GM12801 (cell line): ENCODE measurements around the gene PCYT1B.

Experiments
- TF ChIP-seq, protein P1 (sequence below): IDR thresholded peaks from one replicate; pipeline ENCODE4 v1.5.1; 2011; ENCODE audit warnings: control low read depth; ENCODE audit not compliant: insufficient read length; ENCODE audit errors: extremely low read depth

Gene PCYT1B

DNA sequence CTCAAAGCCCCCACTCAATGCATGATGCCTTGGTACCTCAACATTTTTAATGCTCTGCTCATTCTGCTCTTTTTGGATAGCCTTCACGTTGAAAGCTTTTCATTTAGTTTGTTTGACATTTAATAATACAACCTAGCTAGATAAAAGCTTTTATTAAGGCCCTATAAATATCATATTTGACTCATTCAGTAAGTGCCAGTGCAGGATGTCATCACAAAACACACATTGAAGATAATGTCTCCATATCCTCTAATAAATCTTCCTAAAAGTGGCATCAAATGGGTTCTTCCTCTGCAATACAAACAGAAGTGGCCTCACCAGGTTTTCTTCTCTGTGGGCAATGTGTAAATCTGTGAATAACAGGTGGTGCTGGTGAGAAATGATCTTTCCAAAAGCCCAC, 12.0 kb upstream of the PCYT1B start:
- TF ChIP-seq, protein P1, sequence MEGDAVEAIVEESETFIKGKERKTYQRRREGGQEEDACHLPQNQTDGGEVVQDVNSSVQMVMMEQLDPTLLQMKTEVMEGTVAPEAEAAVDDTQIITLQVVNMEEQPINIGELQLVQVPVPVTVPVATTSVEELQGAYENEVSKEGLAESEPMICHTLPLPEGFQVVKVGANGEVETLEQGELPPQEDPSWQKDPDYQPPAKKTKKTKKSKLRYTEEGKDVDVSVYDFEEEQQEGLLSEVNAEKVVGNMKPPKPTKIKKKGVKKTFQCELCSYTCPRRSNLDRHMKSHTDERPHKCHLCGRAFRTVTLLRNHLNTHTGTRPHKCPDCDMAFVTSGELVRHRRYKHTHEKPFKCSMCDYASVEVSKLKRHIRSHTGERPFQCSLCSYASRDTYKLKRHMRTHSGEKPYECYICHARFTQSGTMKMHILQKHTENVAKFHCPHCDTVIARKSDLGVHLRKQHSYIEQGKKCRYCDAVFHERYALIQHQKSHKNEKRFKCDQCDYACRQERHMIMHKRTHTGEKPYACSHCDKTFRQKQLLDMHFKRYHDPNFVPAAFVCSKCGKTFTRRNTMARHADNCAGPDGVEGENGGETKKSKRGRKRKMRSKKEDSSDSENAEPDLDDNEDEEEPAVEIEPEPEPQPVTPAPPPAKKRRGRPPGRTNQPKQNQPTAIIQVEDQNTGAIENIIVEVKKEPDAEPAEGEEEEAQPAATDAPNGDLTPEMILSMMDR, result no peak

DNA sequence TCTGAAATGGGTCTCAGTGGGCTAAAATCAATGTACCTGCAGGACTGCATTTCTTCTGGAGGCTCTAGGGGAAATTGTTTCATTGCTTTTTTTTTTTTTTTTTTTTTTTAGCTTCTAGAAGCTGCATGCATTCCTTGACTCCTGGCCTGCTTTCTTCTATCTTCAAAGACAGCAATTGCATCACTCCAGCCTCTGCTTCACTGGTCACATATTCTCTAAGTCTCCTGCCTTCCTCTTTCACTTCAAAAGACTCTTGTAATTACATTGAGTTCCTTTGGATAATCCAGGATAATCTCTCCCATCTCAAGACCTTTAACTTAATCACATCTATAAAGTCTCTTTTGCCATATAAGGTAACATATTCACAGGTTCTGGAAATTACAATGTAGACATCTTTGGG, 11.3 kb upstream of the PCYT1B start:
- TF ChIP-seq, protein P1, result no peak

DNA sequence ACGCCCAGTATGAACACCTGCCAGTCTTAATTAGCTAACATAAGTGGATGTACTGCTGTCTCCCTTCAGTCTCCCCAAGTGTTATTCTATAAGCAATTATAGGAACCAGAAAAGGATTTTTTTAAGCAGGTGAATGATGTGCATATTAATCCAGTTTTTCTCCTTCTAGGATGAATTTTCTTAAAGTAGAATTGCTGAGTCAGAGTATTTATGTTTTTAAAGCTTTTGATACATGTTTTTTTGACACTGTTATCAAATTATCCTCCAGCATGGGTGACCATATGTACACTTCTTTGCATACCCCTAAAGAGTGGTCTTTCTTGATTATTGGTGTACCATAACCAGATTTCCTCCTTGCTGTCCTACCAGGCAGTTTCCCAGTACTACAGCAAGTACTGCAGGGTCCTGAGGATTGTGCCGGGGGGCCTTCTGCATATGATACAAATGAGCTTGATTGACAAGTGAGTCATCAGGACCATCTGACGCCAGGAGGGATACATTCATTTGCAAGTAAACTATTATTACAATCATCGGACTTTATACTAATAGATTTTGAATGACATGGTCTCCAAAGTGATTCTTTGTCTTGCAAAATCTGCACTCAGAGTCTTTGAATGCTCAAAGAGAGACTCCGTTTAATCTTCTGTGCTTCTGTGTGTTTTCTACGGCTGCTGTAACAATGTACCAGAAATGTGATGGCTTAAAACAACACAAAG, 10.7 kb upstream of the PCYT1B start:
- TF ChIP-seq, protein P1, result no peak

DNA sequence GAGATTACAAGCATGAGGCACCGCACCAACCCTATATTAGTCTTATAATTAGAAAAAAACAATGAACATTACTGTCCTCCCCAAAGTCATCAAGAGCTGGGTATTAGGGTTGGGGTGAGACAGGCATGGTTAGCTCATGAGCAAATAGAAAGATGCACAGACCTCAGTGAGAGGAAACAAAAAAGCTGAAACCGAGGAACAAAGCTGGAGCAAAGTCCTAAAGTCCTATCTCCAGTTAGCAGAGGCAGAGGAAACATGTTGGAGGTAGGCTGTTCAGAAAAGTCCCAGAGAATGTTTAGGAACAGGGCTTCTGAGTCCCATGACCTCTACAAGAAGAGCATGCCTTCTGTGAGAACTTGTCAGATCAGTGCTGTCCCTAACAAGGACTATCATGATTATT, 4.6 kb upstream of the PCYT1B start:
- TF ChIP-seq, protein P1, result no peak

DNA sequence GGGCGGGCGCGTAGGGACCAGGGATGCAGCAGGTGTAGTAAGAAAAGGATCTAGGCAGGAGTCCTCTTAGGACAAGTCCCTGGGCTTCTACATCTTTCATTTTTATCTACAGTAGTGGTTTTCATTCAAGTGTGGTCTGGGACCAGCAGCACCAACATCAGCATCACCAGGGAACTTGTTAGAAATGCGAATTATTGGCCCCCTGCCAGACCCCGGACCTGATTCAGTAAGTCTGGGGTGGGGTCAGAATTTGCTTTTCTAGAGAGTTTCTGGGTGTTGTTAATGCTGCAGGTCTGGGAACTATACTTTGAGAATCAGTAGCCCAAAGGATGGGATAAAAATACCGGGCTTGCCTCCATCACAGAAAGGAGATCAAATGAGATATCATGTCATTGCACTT, 1.3 kb upstream of the PCYT1B start:
- TF ChIP-seq, protein P1, result no peak

DNA sequence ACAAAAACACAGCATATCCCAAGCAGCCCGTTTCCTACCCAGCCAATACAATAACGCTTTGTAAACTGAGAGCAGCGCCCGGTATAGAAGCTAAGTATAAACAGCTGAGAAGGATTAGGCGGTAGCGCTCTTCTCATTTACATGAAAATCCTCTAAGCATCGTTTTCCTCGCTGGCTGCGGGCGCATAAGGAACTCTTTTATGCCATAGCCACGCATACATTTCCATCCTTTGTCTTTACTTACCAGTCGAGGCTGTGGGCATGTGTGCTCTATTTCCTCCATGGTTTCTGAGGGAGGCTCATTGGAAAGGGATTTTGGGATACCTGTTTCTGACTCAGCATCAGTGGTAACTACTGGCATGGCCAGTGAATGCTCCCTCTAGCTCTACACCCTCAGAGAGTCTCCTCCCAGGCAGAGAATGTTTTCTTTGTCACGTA, 383 bp downstream of the PCYT1B start:
- TF ChIP-seq, protein P1, result no peak

DNA sequence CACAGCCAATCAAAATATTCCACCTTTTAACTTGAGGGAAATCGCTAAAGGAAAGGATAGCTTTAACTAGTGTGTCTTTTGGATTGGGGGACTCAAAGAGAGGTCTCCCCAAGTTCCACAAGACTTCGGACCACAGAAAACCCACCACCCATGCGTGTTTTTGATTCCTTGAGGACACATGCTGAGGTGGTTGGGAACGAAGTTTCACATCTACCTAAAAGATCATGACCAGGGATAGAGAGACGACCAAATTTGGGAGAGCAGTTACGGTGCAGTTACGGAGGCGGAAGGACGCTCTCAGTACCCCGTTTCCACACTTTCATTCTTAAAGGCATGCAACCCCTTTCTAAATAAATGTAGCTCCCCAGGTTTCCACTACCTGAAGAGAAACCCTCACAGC, 1.1 kb downstream of the PCYT1B start:
- TF ChIP-seq, protein P1, result no peak
